MM.1S (cell line): ENCODE results near the gene TCHP.

ENCODE experiments used
- CTCF ChIP-seq: fragments of 300-600 bp; sonication (generic); IDR thresholded peaks from 2 replicates; pipeline ENCODE4 v1.5.1; 2016; ENCODE audit warnings: antibody characterized with exemption, low read length, mixed read lengths
- EZH2 ChIP-seq: fragments of 300-600 bp; sonication (generic); optimal IDR thresholded peaks from 2 replicates; pipeline ENCODE3; 2017; ENCODE audit warnings: low read depth, mild to moderate bottlenecking, antibody characterized with exemption, low read length, mixed read lengths

- TF ChIP-seq CTCF (no peak), EZH2 (no peak)
Measured at GRCh38 chr12:109947521-109947920, 47.4 kb downstream of the TCHP start.
